GM18502 (cell line): Measurements from ENCODE around the gene HGF.
"Not testable (repeated sequence)": the region's sequence is repeated elsewhere in the genome, so short reads cannot be mapped to it uniquely, and the experiment has no call there.

Experiments
- ATAC-seq: cut with Tn5 transposase; IDR thresholded peaks from one replicate; pipeline ENCODE4 v1.9.1; 2021; ENCODE audit warnings: mild to moderate bottlenecking; ENCODE audit not compliant: unreplicated experiment, poor library complexity

The HGF gene

DNA sequence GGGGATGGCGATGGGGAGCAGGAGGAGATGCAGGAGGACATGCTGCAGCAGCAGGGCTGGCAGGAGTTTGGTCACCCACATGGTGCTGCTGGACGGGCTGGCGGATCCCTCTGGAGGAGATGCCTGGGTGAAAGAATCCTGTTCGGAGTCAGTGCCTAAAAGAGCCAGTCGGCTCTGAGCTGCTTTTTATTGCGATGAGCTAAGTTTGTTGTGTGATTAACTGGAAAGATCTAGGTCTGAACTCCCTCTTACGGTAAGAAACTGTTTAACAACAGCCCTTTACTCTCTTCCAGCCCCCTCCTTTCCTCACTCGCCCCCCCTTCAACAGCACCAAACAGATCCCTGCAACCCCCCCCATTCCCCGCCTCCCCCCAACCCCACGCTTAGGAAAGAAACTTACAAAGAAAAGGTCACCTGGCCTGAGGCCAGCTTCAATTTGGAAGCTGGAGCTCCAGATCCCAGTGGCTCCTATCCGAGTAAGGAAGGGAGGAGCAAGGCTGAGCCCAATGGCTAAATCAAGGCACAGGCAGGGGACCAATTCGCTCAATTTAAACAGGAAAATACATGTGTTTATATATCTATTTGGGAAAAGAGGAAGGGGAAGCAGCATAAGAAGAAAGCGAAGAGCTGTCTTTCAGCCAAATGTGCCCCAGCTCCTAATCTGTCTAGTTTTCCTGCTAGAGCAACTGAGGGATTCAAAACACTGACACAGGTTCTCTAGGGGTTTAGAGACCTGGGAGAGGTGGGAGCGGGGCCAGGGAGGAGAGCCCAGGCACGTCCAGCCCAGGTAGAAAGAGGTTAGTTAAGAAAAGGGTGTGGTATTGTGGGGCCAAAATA is at the start of gene HGF:
Gene HGF (minus strand): TSS at position 157 of the 837 bp plus-strand sequence. CDS start 76 bp downstream, at position 81.
- ATAC-seq: no peak

- ATAC-seq: no peak
These were observed 46.5 kb upstream of the HGF start for GRCh38 chr7:81816312-81816711.

- peak; percentile 98 for ATAC-seq
These were observed 43.1 kb upstream of the HGF start for GRCh38 chr7:81812866-81813476.

GRCh38 chr7:81811956-81812865 is 42.4 kb upstream of the HGF start:
- peak; percentile 58 for ATAC-seq

DNA sequence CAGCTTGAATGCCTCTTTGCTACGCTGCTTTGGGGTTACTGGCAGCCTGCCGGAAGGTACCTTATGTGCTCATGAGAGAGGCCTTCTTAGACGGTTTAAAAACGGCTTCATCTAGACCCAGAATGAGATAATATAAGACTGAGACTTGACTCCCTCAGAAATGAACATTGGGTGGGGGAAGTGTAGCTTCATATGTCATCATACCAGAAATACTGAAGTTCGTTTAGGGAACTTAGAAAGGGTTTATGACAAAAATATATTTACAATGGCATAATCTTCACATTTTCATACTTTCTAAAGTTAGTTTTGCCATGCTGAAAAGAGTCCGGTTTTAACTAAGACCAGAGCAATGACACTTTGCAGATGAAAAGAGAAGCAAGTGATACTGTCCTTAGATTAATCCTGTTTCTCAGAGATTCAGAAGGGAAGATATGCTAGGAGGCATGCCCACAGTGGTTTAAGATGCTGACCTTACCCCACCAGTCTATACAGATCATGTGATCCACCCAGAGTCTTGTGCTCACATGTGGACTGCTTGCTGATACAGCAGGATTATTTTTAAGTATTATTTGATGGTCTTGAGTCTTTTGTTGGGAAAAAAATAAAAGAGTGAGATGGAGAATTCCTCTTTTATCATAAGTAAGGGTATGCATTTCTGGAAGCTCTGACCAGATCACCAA is 40.8 kb upstream of the HGF start:
- ATAC-seq: no peak

DNA sequence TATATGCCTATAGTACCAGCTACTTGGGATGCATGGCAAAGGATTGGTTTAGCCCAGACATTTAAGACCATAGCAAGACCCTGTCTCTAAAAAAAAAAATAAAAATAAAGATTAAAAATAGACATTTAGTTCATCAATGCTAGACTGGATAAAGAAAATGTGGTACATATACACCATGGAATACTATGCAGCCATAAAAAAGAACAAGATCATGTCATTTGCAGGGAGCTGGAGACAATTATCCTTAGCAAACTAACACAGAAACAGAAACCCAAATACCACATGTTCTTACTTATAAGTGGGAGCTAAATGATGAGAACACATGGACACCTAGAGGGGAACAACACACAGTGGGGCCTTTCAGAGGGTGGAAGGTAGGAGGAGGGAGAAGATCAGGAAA is 38.5 kb upstream of the HGF start:
- not testable (repeated sequence) for ATAC-seq

- no peak for ATAC-seq
These were observed 33.4 kb upstream of the HGF start for GRCh38 chr7:81803267-81803666.

DNA sequence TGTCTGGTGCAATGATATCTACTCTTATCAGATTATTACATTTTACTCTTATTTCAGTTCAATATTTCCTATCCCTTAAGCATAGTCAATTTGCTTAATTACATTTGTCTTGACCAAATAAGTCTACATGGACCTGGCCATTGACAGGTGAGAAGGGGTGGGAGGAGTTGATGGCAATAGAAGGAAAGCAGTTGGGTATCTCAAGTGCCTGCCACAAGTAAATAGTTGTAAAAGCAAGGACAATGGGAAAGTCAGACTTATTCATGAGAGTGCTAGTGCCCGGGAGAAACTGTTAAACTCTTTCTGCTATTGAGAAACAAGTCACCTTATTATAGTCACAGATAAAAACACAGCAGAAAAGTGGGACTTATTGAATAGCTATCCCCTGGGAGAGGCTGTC is 32.4 kb upstream of the HGF start:
- no peak for ATAC-seq

DNA sequence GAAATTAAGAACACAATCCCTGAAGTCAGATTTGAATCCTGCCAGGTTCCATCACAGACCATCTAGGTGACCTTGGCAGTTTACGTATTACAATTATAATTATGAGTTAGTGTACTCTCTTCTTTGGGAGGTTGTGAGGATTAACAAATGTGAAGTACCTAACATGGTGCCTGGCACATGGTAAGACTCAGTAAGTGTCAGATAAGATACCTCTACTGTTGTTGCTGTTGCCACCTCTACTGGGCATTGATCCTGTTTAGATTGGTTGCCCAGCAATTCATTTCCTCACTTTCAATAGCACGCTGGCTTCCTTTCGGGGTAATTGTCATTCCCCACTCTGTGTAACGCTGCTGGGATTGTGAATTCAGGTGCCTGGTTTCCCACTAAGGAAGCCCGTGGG is 31.7 kb upstream of the HGF start:
- no peak for ATAC-seq

DNA sequence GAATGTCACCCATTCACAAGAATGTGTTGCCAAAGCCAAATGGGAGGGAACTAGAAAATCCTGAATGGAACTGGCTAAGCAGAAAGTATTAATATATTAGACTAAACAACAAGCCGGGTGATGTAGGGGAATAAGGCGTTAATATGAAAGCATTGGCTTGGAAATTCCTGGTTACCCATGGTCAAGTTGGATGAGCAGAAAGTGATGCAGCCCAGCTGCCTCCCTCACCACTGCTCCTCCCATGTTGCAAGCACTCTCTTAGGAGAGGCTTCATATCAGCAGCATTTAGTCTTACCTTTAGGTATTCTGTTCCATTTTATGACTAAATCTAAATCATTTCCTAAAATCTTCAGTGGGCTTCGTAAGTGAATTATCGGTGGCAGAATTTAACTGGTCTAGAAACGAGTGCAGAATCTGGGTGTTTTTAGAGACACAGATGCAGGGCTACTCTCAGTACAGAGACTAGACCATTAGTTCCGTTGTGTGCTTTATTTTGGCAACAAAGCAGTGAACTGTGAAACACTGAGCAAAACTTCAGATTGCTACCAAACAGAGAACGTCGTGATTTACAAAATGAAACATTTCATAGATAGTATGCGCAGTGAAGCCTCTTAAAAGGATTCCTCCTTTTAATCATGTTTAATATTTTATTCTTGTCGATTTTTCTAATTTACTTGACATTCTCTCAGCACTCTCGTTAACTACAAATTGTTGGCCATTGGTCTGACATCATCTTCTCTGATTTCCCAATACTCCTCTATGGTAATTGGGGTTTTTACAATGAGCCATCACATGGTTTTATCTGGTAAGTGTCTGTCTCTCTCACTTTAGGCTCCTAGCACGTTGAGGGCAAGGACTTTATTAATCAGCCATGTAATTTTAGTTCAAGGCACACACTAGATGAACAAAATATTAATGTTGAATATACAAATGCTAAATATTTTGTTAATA is 22.0 kb upstream of the HGF start:
- peak; percentile 68 for ATAC-seq

DNA sequence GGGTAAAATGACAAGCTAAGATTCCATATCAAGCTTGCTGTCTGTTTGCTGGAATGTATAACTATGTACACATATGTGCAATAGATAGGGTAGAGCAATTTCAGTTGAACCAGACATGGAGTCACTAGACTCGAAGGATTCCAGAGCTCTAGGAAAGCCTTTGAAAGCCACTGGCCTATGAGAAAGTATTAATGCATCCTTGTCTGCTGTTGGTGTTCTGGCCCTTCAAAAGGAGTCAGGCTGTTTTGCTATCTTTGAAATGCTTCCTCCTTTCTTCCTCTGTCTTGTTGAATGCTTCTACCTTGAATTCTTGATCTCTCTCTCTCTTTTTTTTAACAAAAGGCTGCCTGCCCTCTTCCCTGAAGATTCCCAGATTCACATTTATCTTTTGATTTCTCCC is 20.8 kb upstream of the HGF start:
- no peak for ATAC-seq

GRCh38 chr7:81790120-81790500 is 20.3 kb upstream of the HGF start:
- ATAC-seq: no peak

GRCh38 chr7:81789406-81790119 is 19.7 kb upstream of the HGF start:
- no peak for ATAC-seq

GRCh38 chr7:81788246-81788645 is 18.4 kb upstream of the HGF start:
- ATAC-seq: no peak

GRCh38 chr7:81783818-81784217 is 14.0 kb upstream of the HGF start:
- ATAC-seq: no peak

GRCh38 chr7:81780914-81781693 is 11.3 kb upstream of the HGF start:
- no peak for ATAC-seq

- no peak for ATAC-seq
These were observed 9.9 kb upstream of the HGF start for GRCh38 chr7:81779706-81780105.

- ATAC-seq: no peak
These were observed 7.8 kb upstream of the HGF start for GRCh38 chr7:81777697-81778096.
